Ascending aorta (tissue), 2 donors: ENCODE results near the gene CRYZL1. TPM values are rescaled to one million over a fixed set of nuclear protein-coding genes. Genes with fewer than 3 reads are reported as not detected.
"Not testable (repeated sequence)": the region's sequence is repeated elsewhere in the genome, so short reads cannot be mapped to it uniquely, and the experiment has no call there.

Experiments used
- DNase-seq, 2 donors: peaks; one replicate each; pipeline ENCODE4 v3.0.0-alpha.2; 2019; ENCODE audit warnings: low spot score in 2 of 2
- H3K27ac ChIP-seq, 2 donors: fragments of 200-600 bp; sonication (generic); one replicate each; pipeline ENCODE4 v1.5.1; 2016 to 2017; ENCODE audit warnings: mild to moderate bottlenecking in 1 of 2
- H3K27me3 ChIP-seq: fragments of 200-600 bp; sonication (generic); one replicate; pipeline ENCODE4 v1.5.1; 2017
- H3K36me3 ChIP-seq, 2 donors: fragments of 200-600 bp; sonication (generic); one replicate each; pipeline ENCODE4 v1.5.1; 2016
- H3K4me1 ChIP-seq, 2 donors: fragments of 200-600 bp; sonication (generic); one replicate each; pipeline ENCODE4 v1.5.1; 2016 to 2017; ENCODE audit warnings: mild to moderate bottlenecking in 1 of 2
- H3K4me3 ChIP-seq, 2 donors: fragments of 200-600 bp; sonication (generic); one replicate each; pipeline ENCODE4 v1.5.1; 2016 to 2017; ENCODE audit warnings: mild to moderate bottlenecking in 1 of 2
- H3K9me3 ChIP-seq, 2 donors: fragments of 200-600 bp; sonication (generic); one replicate each; pipeline ENCODE4 v1.5.1; 2016
- CTCF ChIP-seq, 3 experiments: fragments of 200-600 bp in 2 of 3; fragments of 450-650 bp in 1 of 3; sonication (generic) in 2 of 3; IDR thresholded peaks; one replicate each; pipeline ENCODE4 v1.5.1; 2016 to 2019; ENCODE audit warnings: antibody characterized with exemption in 3 of 3, mild to moderate bottlenecking in 1 of 3, moderate library complexity in 1 of 3
- intact Hi-C: fragments of 100-400 bp; cut with DNase I; formaldehyde crosslinking; loops from one replicate; pipeline ENCODE4 v1.15.1; 2023
- total RNA-seq: library from RNA; depleted of rRNA; stranded (reverse); fragments of >200 nt; gene quantifications from one replicate; pipeline ENCODE4 v1.1.0, GENCODE V29; 2016

Gene CRYZL1
- total RNA-seq, 1 donor from 2014 or later: 20.0 TPM

GRCh38 chr21:33622253-33622652 is 19.3 kb downstream of the CRYZL1 start:
- Histone ChIP-seq H3K27me3 (no peaks in the 10 kb centered on the region), H3K4me3 (no peak overlapping the region), H3K27ac (no peak overlapping the region), H3K4me1 (no peaks in the 10 kb centered on the region), H3K36me3 (peaks cover 28% of the 10 kb centered on the region in 2 donors), H3K9me3 (no peaks in the 10 kb centered on the region)
- no peak for DNase-seq
- intact Hi-C loops: loop anchor here (10.0 kb wide), 1 partner anchor 807 kb away; a partner anchor contains a TSS
- no peak for TF ChIP-seq CTCF (IDR thresholded peaks at IDR 0.05)

- H3K4me3 ChIP-seq: no peak overlapping the region
- peaks cover 26 to 44% of the 10 kb centered on the region in 2 donors for H3K36me3 ChIP-seq
- no peak for DNase-seq
- no peaks in the 10 kb centered on the region for H3K4me1 ChIP-seq
- intact Hi-C loops: loop anchor here (10.0 kb wide), 1 partner anchor 805 kb away; a partner anchor contains a TSS
- TF ChIP-seq CTCF (IDR thresholded peaks at IDR 0.05): no peak
- no peak overlapping the region for H3K27ac ChIP-seq
- no peaks in the 10 kb centered on the region for H3K9me3 ChIP-seq
- H3K27me3 ChIP-seq: no peaks in the 10 kb centered on the region
Measured at GRCh38 chr21:33619726-33620125, 21.8 kb downstream of the CRYZL1 start.

GRCh38 chr21:33618407-33618806 is 23.1 kb downstream of the CRYZL1 start:
- no peaks in the 10 kb centered on the region for H3K27me3 ChIP-seq
- no peak overlapping the region for H3K27ac ChIP-seq
- intact Hi-C loops: no loop called here
- H3K36me3 ChIP-seq: peaks cover 24 to 43% of the 10 kb centered on the region in 2 donors
- no peak overlapping the region for H3K4me3 ChIP-seq
- no peak for TF ChIP-seq CTCF (IDR thresholded peaks at IDR 0.05)
- no peak for DNase-seq
- H3K4me1 ChIP-seq: no peaks in the 10 kb centered on the region
- H3K9me3 ChIP-seq: no peaks in the 10 kb centered on the region

- H3K27ac ChIP-seq, intact Hi-C loops, DNase-seq, H3K4me3 ChIP-seq, H3K27me3 ChIP-seq, H3K4me1 ChIP-seq, H3K9me3 ChIP-seq: not testable (repeated sequence)
- peaks cover 28 to 52% of the 10 kb centered on the region in 2 donors for H3K36me3 ChIP-seq
Measured at GRCh38 chr21:33617565-33617964, 24.0 kb downstream of the CRYZL1 start.

GRCh38 chr21:33611006-33611744 is 30.4 kb downstream of the CRYZL1 start:
- no peaks in the 10 kb centered on the region for H3K4me1 ChIP-seq
- no peaks in the 10 kb centered on the region for H3K27me3 ChIP-seq
- DNase-seq: no peak
- H3K27ac ChIP-seq: no peak overlapping the region
- H3K36me3 ChIP-seq: peaks cover 31 to 56% of the 10 kb centered on the region in 2 donors
- no peak overlapping the region for H3K4me3 ChIP-seq
- intact Hi-C loops: no loop called here
- no peaks in the 10 kb centered on the region for H3K9me3 ChIP-seq
- TF ChIP-seq CTCF (IDR thresholded peaks at IDR 0.05): no peak

GRCh38 chr21:33608559-33608958 is 33.0 kb downstream of the CRYZL1 start:
- no peak for DNase-seq
- H3K27me3 ChIP-seq: no peaks in the 10 kb centered on the region
- no peak for TF ChIP-seq CTCF (IDR thresholded peaks at IDR 0.05)
- H3K4me3 ChIP-seq: no peak overlapping the region
- no peak overlapping the region for H3K27ac ChIP-seq
- peaks cover 26 to 47% of the 10 kb centered on the region in 2 donors for H3K36me3 ChIP-seq
- intact Hi-C loops: no loop called here
- no peaks in the 10 kb centered on the region for H3K9me3 ChIP-seq
- H3K4me1 ChIP-seq: no peaks in the 10 kb centered on the region
